ENCODE data around the gene TMSB10.
"Not testable (repeated sequence)": the region's sequence is repeated elsewhere in the genome, so short reads cannot be mapped to it uniquely, and the experiment has no call there.

TMSB10 gene

GRCh38 chr2:84875213-84875560, 30.3 kb upstream of the TMSB10 start:
- H3K4me3 ChIP-seq (ENCODE audit: low read depth, low read length) = no peak overlapping the region
- no peak for TF ChIP-seq CTCF (IDR thresholded peaks at IDR 0.05; ENCODE audit: low read depth, low read length)

- not testable (repeated sequence) for H3K4me3 ChIP-seq (ENCODE audit: low read depth, low read length)
These were observed 29.8 kb upstream of the TMSB10 start for GRCh38 chr2:84875619-84876018.

- no peak overlapping the region for H3K4me3 ChIP-seq (ENCODE audit: low read depth, low read length)
- no peak for TF ChIP-seq CTCF (IDR thresholded peaks at IDR 0.05; ENCODE audit: low read depth, low read length)
These were observed 29.1 kb upstream of the TMSB10 start for GRCh38 chr2:84876369-84876768.

- no peak overlapping the region for H3K4me3 ChIP-seq (ENCODE audit: low read depth, low read length)
- no peak for TF ChIP-seq CTCF (IDR thresholded peaks at IDR 0.05; ENCODE audit: low read depth, low read length)
These were observed 27.0 kb upstream of the TMSB10 start for GRCh38 chr2:84878459-84878858.

- H3K4me3 ChIP-seq (ENCODE audit: low read depth, low read length) = peak overlapping the region; percentile 80
- TF ChIP-seq CTCF (IDR thresholded peaks at IDR 0.05; ENCODE audit: low read depth, low read length) = no peak
These were observed 26.4 kb upstream of the TMSB10 start for GRCh38 chr2:84878896-84879583.

GRCh38 chr2:84879584-84880394, 25.7 kb upstream of the TMSB10 start:
- no peak for TF ChIP-seq CTCF (IDR thresholded peaks at IDR 0.05; ENCODE audit: low read depth, low read length)
- peak overlapping the region; percentile 80 for H3K4me3 ChIP-seq (ENCODE audit: low read depth, low read length)

- no peak for TF ChIP-seq CTCF (IDR thresholded peaks at IDR 0.05; ENCODE audit: low read depth, low read length)
- H3K4me3 ChIP-seq (ENCODE audit: low read depth, low read length) = peak overlapping the region; percentile 80
These were observed 25.1 kb upstream of the TMSB10 start for GRCh38 chr2:84880395-84880644.
